IgD-negative memory B cell (primary cell): ENCODE results near the gene PNLDC1. TPM values are rescaled to one million over a fixed set of nuclear protein-coding genes. Genes with fewer than 3 reads are reported as not detected.
"Not testable (repeated sequence)": the region's sequence is repeated elsewhere in the genome, so short reads cannot be mapped to it uniquely, and the experiment has no call there.

Source experiments
- H3K27ac Mint-ChIP-seq, 3 donors: one replicate each; pipeline ENCODE4 v1.8.0; 2020 to 2022; ENCODE audit warnings: mild to moderate bottlenecking in 3 of 3, mixed read lengths in 3 of 3, moderate library complexity in 1 of 3
- H3K27me3 Mint-ChIP-seq: one replicate; pipeline ENCODE4 v1.8.0; 2021; ENCODE audit warnings: mixed read lengths
- H3K36me3 Mint-ChIP-seq: one replicate; pipeline ENCODE4 v1.8.0; 2020; ENCODE audit warnings: mild to moderate bottlenecking, mixed read lengths
- H3K4me1 Mint-ChIP-seq, 3 donors: one replicate each; pipeline ENCODE4 v1.8.0; 2020 to 2022; ENCODE audit warnings: mixed read lengths in 3 of 3, mild to moderate bottlenecking in 1 of 3
- H3K4me3 Mint-ChIP-seq, 4 donors: one replicate each; pipeline ENCODE4 v1.8.0; 2020 to 2022; ENCODE audit warnings: mild to moderate bottlenecking in 4 of 4, mixed read lengths in 4 of 4, moderate library complexity in 3 of 4
- H3K9me3 Mint-ChIP-seq, 3 donors: one replicate each; pipeline ENCODE4 v1.8.0; 2020 to 2021; ENCODE audit warnings: mixed read lengths in 3 of 3, mild to moderate bottlenecking in 1 of 3
- polyA plus RNA-seq: library from polyadenylated mRNA; unstranded; fragments of 300-500 nt; fragmentation: Illumina TruSeq; gene quantifications from one replicate; pipeline ENCODE4 v1.2.3, GENCODE V29; 2021

The PNLDC1 gene
- polyA plus RNA-seq, 1 donor from 2014 or later: 0.89 TPM

DNA sequence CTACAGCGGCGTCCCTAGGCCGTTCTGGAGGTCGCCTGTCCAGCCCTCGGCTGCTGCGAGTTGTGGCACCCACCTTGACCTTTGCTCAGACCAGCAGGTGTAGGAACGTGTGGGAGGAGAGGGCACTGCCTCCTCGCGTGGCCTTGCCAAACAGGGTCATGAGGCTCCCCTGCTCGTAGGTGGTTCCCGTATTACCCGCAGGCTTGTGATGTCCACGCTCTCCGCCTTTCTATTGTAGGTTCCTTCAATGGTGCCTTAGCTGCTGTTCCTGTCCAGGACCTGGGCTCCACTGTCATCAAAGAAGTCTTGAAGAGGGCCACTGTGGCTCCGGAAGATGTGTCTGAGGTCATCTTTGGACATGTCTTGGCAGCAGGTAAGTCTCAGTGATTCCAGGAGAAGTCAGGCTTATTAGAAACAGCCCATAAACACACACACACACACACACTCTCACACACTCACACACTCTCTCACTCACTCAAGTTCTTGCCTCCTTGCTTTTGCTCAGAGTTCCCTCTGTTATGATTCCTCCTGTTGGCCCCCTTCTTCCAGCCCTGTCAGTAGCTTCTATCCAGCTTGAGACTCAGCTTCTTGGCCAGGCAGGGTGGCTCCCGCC lies 37.3 kb upstream of the PNLDC1 start:
- Mint-ChIP-seq H3K27ac (peak overlapping the region; percentile 97 to 99 (median 98)), H3K4me1 (peaks cover 13 to 22% (median 17%) of the 10 kb centered on the region in 3 donors), H3K27me3 (no peaks in the 10 kb centered on the region), H3K36me3 (no peaks in the 10 kb centered on the region), H3K9me3 (no peaks in the 10 kb centered on the region), H3K4me3 (peak overlapping the region; percentile 95 to 98 (median 96))

DNA sequence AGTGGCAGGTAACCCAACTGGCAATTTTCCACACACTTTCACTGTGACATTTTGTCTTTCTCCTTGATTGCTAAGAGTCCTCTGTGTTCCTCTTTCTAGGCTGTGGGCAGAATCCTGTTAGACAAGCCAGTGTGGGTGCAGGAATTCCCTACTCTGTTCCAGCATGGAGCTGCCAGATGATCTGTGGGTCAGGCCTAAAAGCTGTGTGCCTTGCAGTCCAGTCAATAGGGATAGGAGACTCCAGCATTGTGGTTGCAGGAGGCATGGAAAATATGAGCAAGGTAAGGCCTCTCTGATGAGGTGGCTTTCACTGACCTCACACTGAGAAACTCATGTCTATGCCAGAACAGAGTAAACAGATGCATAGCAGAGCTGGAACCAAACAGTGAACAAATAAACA lies 33.2 kb upstream of the PNLDC1 start:
- Mint-ChIP-seq H3K9me3 (peaks cover 0 to 2% (median 1%) of the 10 kb centered on the region in 3 donors), H3K27me3 (no peaks in the 10 kb centered on the region), H3K27ac (peak overlapping the region in 2 of 3 donors; percentile 28 to 47), H3K36me3 (peaks cover 12% of the 10 kb centered on the region), H3K4me1 (peaks cover 3 to 10% (median 8%) of the 10 kb centered on the region in 3 donors), H3K4me3 (no peak overlapping the region)

DNA sequence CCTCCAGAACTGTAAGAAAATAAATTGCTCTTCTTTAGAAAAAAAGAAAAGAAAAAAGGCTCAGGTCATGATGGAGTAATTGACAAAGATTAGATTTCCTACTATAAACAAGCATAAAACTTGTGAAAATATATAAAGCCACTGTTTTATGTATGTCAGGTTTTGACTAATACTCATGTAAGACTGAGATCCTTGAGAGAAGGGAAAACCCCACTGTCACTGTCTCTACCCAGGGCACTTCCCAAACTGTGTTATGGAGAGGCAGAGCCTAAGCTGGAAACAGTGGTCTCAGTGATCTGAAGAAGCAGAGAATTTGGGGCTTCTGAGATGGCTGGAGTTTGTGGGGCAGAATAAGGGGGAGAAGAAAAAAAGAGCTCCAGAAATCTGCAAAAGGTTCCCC lies 30.6 kb upstream of the PNLDC1 start:
- peaks cover 12% of the 10 kb centered on the region for H3K36me3 Mint-ChIP-seq
- peaks cover 2 to 3% (median 3%) of the 10 kb centered on the region in 3 donors for H3K4me1 Mint-ChIP-seq
- H3K9me3 Mint-ChIP-seq: peaks cover 0 to 2% (median 1%) of the 10 kb centered on the region in 3 donors
- H3K4me3 Mint-ChIP-seq: no peak overlapping the region
- no peaks in the 10 kb centered on the region for H3K27me3 Mint-ChIP-seq
- H3K27ac Mint-ChIP-seq: no peak overlapping the region

DNA sequence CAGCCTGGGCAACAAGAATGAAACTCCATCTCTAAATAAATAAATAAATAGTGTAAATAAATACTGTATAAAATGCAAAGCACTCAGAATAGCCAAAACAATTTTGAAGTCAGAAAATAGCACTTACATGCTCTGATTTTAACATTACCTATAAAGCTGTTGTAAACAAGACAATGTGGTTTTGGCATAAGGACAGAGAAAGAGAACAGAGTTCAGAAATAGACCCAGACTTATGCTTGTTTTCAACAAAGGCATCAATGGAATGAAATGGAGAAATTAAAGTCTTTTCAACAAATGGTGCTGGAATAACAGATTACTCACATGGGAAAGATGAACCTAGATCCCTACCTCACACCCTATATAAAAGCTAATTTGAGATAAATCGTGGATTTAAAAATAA lies 27.9 kb upstream of the PNLDC1 start:
- Mint-ChIP-seq H3K27me3 (no peaks in the 10 kb centered on the region), H3K9me3 (peaks cover 0 to 2% (median 1%) of the 10 kb centered on the region in 3 donors), H3K4me3 (no peak overlapping the region), H3K4me1 (peaks cover 0 to 2% (median 0%) of the 10 kb centered on the region in 3 donors), H3K27ac (no peak overlapping the region), H3K36me3 (peaks cover 12% of the 10 kb centered on the region)

DNA sequence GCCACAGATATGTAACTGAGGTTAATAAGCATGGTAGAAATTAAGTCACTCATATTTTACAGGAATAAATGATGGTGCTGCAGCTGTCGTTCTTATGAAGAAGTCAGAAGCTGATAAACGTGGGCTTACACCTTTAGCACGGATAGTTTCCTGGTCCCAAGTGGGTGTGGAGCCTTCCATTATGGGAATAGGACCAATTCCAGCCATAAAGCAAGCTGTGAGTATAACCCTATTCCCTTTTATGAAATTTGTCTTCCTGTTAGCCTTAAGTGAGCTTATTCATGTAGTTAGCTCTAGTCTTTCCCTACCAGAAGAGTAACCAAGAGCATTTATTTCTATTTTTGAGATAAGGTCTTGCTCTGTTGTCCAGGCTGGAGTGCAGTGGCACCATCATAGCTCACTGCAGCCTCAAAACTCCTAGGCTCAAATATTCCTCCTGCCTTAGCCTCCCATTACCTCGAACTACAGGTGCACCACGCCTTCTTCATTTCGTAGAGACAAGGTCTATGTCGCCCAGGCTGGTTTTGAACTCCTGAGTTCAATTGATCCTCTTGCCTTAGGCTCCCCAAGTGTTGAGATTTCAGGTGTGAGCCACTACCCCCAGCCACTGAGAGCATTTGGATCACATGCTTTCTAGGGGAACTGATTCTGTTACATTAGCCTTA lies 22.7 kb upstream of the PNLDC1 start:
- Mint-ChIP-seq H3K36me3 (peaks cover 3% of the 10 kb centered on the region), H3K27me3 (no peaks in the 10 kb centered on the region), H3K4me3 (peak overlapping the region in 1 of 4 donors; percentile 47), H3K9me3 (no peaks in the 10 kb centered on the region), H3K27ac (no peak overlapping the region), H3K4me1 (peaks cover 0 to 2% (median 2%) of the 10 kb centered on the region in 3 donors)

DNA sequence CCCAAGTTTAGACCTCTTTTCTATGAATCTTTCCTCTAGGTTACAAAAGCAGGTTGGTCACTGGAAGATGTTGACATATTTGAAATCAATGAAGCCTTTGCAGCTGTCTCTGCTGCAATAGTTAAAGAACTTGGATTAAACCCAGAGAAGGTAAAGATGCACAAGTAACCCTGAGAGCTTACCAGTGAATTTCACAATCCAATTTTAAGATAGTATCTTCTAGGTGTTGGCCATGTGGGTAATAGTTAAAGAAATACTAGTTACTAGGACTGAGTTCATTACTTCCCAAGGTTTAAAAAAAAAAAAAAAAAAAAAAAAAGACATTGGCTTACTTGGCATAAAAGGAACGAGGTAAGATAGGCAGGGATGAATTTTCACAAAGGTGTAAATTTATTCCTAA lies 21.9 kb upstream of the PNLDC1 start:
- no peak overlapping the region for H3K4me3 Mint-ChIP-seq
- H3K9me3 Mint-ChIP-seq: no peaks in the 10 kb centered on the region
- H3K36me3 Mint-ChIP-seq: peaks cover 5% of the 10 kb centered on the region
- no peak overlapping the region for H3K27ac Mint-ChIP-seq
- peaks cover 5 to 6% (median 6%) of the 10 kb centered on the region in 3 donors for H3K4me1 Mint-ChIP-seq
- H3K27me3 Mint-ChIP-seq: no peaks in the 10 kb centered on the region

DNA sequence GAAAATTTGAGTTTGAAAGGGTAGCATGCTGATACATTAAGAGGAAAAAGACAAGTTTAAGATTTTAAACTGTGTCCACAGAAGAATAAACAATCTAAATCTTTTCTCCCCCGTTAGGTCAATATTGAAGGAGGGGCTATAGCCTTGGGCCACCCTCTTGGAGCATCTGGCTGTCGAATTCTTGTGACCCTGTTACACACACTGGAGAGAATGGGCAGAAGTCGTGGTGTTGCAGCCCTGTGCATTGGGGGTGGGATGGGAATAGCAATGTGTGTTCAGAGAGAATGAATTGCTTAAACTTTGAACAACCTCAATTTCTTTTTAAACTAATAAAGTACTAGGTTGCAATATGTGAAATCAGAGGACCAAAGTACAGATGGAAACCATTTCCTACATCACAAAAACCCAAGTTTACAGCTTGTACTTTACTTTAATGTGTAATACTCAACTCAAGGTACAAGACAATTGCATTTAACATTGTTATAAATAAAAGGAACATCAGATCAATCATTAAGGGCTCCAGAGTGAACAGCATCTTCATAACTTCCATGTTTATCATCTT lies 21.5 kb upstream of the PNLDC1 start:
- Mint-ChIP-seq H3K4me3 (no peak overlapping the region), H3K36me3 (peaks cover 5% of the 10 kb centered on the region), H3K9me3 (no peaks in the 10 kb centered on the region), H3K27ac (no peak overlapping the region), H3K4me1 (peaks cover 5 to 6% (median 6%) of the 10 kb centered on the region in 3 donors), H3K27me3 (no peaks in the 10 kb centered on the region)

DNA sequence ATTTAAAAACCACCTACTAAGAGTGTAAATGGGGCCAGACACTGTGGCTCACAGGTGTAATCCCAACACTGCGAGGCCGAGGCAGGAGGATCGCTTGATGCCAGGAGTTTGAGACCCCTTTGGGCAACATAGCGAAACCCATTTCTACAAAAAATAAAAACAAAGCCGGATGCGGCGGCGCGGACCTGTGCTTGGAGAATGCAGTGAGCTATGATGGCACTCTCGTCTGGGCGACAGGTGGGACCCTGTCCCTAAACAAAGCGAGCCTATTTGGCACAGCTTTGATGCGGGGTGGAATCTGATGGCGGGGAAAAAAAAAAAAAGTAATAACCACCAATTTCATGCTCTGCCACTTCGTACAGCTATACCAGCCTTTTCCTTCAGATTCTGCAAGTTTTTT lies 11.8 kb upstream of the PNLDC1 start:
- peaks cover 25 to 38% (median 31%) of the 10 kb centered on the region in 3 donors for H3K4me1 Mint-ChIP-seq

DNA sequence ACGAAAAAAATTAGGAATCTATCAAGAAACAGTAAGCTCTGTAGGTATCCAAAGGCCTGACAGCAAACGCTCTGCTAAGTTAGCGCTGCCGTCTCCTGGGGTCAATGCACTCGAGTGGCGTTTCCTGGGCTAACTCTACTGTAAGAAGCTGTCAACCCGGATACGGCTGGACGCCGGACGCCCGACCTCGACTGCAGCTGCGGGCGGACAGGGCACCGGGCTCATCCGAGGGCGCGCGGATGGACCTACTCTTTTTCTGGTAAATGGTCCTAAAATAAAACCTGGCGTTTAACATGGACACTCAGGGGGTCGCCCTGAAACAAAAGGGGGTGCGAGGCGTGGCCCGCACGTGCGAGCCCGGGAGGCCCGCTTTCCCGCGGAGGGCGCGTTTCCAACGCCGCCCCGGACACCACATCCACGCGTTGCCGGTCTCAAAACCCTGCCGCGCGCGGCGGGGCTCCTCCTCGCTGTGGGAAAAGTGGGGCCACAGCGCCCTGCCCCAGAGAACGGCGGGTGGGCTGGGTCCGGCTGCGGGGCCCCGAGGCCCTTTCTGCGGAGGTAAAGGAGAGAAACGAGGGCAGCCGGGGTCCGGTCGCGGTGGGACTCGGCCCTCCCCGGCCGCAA lies 11.2 kb upstream of the PNLDC1 start:
- Mint-ChIP-seq H3K9me3 (no peaks in the 10 kb centered on the region), H3K4me1 (peaks cover 25 to 38% (median 31%) of the 10 kb centered on the region in 3 donors), H3K27ac (peak overlapping the region; percentile 91 to 99 (median 96)), H3K27me3 (no peaks in the 10 kb centered on the region), H3K36me3 (peaks cover 4% of the 10 kb centered on the region), H3K4me3 (peak overlapping the region; percentile 93 to 100 (median 98))

More for the DNA sequence above, 11.8 kb upstream of the PNLDC1 start:
- H3K36me3 Mint-ChIP-seq: peaks cover 5% of the 10 kb centered on the region
- H3K27me3 Mint-ChIP-seq: no peaks in the 10 kb centered on the region
- H3K4me3 Mint-ChIP-seq: peak overlapping the region; percentile 93 to 100 (median 98)
- no peaks in the 10 kb centered on the region for H3K9me3 Mint-ChIP-seq
- peak overlapping the region; percentile 69 to 96 (median 91) for H3K27ac Mint-ChIP-seq

DNA sequence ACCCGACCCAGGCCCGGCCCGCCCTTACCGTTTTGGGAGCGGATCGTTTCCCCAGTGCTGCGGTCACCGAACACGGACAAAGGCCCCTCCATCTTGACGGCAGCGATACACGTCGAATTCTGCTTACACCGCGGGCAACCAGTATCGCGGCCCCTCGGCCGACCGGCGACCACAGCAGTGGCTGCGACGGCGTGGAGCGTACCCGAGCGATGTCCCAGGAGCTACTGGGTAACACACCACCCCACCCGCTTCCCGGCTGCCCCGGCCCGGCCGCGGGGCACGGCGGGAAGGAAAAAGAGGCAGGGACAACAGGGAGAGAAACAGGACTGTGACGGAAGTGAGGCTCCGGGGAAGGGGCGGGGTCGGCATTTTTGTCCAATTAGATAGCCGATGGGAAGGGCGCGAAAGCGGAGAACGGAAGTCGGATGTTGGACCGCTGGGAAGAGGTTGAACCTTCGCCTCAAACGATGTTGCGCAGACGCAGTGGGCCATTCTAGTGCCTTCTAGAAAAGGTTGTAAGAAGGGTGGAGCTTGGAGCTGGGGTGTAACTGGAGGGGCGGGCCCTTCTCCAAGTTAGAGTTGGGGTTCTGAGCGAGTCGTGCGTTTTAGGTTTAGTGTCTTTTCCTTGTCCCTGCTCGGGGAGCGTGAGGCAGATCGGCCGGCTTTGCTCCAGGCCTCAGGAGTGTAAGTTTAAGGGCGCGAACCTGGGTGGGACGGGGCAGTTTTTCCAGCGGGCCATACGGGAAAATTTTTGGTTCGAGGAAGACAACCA lies 10.5 kb upstream of the PNLDC1 start, which contains the start of gene TCP1:
Gene TCP1, minus strand, starts transcription at position 226 of the 772 bp plus-strand sequence. Its CDS starts 134 bp downstream, at position 92.
- H3K27me3 Mint-ChIP-seq: no peaks in the 10 kb centered on the region
- H3K4me1 Mint-ChIP-seq: peaks cover 25 to 40% (median 33%) of the 10 kb centered on the region in 3 donors
- peaks cover 3% of the 10 kb centered on the region for H3K36me3 Mint-ChIP-seq
- peak within 1 kb of the TSS; percentile 95 to 99 (median 96) for H3K27ac Mint-ChIP-seq
- H3K9me3 Mint-ChIP-seq: no peaks in the 10 kb centered on the region
- peak within 1 kb of the TSS; percentile 97 to 100 (median 100) for H3K4me3 Mint-ChIP-seq

DNA sequence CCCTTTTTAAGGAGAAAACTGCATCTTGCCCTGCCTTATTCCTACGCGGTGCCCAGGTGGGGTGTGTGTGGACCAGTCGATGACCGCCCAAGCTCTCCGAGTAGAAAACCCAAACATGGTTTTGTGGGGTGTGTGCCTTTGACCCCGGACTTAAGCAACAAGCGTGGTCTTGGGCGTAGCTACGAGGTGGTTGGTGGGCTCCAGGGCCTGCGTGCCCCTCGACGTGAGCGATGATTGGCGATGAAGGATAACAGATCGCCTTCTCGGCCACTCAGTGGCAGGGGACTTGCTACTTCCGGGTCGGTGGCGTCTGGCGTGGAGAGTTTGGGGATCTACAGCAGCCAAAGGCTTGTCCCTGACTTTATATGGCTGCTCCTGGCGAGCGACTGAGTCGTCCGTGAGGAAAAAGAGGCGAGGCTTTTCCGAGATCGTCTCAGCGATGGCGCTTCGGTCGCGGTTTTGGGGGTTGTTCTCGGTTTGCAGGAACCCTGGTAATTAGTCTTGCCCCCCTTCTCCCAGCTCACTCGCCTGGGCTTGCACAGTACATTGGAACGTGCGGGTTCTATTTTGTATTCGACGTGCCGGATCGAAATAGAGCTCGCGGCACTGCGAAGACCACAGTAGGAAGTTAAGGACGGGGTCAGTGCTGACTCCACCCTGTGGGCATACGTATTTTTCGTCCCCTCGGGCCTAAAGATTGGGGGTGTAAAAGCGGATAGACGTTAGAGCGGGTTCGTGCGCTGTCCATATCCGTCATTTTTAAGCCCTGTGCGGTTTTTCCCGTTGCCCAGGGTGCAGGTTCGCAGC lies 9.7 kb upstream of the PNLDC1 start, which contains the start of gene MRPL18:
Gene MRPL18, plus strand, starts transcription at position 319 of the 807 bp plus-strand sequence. Its CDS starts 121 bp downstream, at position 440.
- peak within 1 kb of the TSS; percentile 97 to 100 (median 100) for H3K4me3 Mint-ChIP-seq
- no peaks in the 10 kb centered on the region for H3K27me3 Mint-ChIP-seq
- peaks cover 25 to 38% (median 36%) of the 10 kb centered on the region in 3 donors for H3K4me1 Mint-ChIP-seq
- H3K9me3 Mint-ChIP-seq: no peaks in the 10 kb centered on the region
- H3K27ac Mint-ChIP-seq: peak within 1 kb of the TSS; percentile 95 to 99 (median 96)
- peaks cover 3% of the 10 kb centered on the region for H3K36me3 Mint-ChIP-seq

DNA sequence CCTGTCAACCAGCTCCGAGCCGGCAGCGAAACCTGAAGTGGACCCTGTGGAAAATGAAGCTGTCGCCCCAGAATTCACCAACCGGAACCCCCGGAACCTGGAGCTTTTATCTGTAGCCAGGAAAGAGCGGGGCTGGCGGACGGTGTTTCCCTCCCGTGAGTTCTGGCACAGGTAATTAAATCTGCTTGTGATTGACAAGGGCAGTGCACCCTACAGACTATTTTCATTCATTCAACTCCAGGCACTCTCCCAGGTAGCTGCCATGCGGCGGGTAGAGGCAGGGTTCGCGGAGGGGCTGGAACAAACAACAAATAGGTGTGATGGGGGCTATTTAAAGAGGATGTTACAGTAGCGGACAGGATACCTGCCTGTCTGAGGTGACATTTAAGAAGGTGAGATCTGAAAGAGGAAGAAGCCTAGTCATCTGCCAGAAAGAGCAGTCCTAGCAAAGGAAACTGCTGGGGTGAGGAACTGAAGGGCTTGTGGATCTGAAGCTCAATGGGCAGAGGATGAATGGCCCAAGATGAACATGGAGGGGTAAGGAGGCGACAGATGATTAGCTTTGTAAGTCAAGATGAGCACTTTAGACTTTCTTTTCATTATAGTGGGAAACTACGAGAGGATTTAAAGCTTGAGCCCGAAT lies 9.0 kb upstream of the PNLDC1 start:
- peaks cover 25 to 38% (median 36%) of the 10 kb centered on the region in 3 donors for H3K4me1 Mint-ChIP-seq
- peak overlapping the region; percentile 97 to 100 (median 100) for H3K4me3 Mint-ChIP-seq
- H3K27ac Mint-ChIP-seq: peak overlapping the region; percentile 95 to 99 (median 96)
- H3K27me3 Mint-ChIP-seq: no peaks in the 10 kb centered on the region
- H3K9me3 Mint-ChIP-seq: no peaks in the 10 kb centered on the region
- peaks cover 3% of the 10 kb centered on the region for H3K36me3 Mint-ChIP-seq

DNA sequence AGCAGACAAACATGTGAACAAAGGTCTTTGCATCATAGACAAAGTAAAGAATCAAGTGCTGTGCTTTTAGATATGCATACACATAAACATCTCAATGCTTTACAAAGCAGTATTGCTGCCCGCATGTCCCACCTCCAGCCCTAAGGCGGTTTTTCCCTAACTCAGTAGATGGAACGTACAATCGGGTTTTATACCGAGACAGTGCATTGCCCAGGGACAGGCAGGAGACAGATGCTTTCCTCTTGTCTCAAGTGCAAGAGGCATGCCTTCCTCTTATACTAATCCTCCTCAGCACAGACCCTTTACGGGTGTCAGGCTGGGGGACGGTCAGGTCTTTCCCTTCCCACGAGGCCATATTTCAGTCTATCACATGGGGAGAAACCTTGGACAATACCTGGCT lies 5.1 kb upstream of the PNLDC1 start:
- not testable (repeated sequence) for H3K27ac Mint-ChIP-seq, H3K9me3 Mint-ChIP-seq, H3K4me3 Mint-ChIP-seq, H3K27me3 Mint-ChIP-seq, H3K36me3 Mint-ChIP-seq
- peaks cover 11 to 21% (median 20%) of the 10 kb centered on the region in 3 donors for H3K4me1 Mint-ChIP-seq
